H1 (cell line): Measurements from ENCODE around the gene NUP210. TPM values are rescaled to one million over a fixed set of nuclear protein-coding genes. Genes with fewer than 3 reads are reported as not detected.

ENCODE experiments used
- CTCF ChIA-PET: fragments of 300-600 bp; sonication (Branson Sonifier 250); formaldehyde crosslinking; loops from one replicate; lab custom pipeline; 2021; ENCODE audit not compliant: partially characterized antibody; lab: Charles Lee
- POLR2A ChIA-PET: fragments of 300-600 bp; sonication (Branson Sonifier 250); formaldehyde crosslinking; loops from one replicate; lab custom pipeline; 2021; ENCODE audit warnings: inconsistent platforms; ENCODE audit not compliant: partially characterized antibody; lab: Charles Lee
- DNase-seq, 2 experiments: peaks; one replicate each; pipeline versions ENCODE4 v3.0.0 to v3.0.0-alpha.2; 2010 to 2022; ENCODE audit warnings: low spot score in 2 of 2, low read depth in 1 of 2, mixed read lengths in 1 of 2
- FAIRE-seq: peaks from 2 replicates; lab custom pipeline; 2011; peaks lifted over from hg19 to GRCh38; lab: Jason Lieb, UNC
- H2AFZ ChIP-seq: 2 replicates; pipeline ENCODE4 v1.8.1; 2012; ENCODE audit warnings: low read length, inconsistent platforms
- H2AK5ac ChIP-seq: 2 replicates; pipeline ENCODE4 v1.6.1; 2013; ENCODE audit warnings: low read depth, low read length
- H2BK120ac ChIP-seq: replicated peaks from 2 replicates; pipeline ENCODE3; 2013; ENCODE audit warnings: low read depth, low read length, inconsistent platforms
- H2BK12ac ChIP-seq: 2 replicates; pipeline ENCODE4 v1.6.1; 2013; ENCODE audit warnings: low read depth, low read length
- H2BK15ac ChIP-seq: 2 replicates; pipeline ENCODE4 v1.6.1; 2013; ENCODE audit warnings: low read length
- H2BK20ac ChIP-seq: 2 replicates; pipeline ENCODE4 v1.6.1; 2013; ENCODE audit warnings: low read length
- H2BK5ac ChIP-seq: 2 replicates; pipeline ENCODE4 v1.6.1; 2013; ENCODE audit warnings: low read depth, low read length
- H3K14ac ChIP-seq: 2 replicates; pipeline ENCODE4 v1.6.1; 2013; ENCODE audit warnings: inconsistent platforms; ENCODE audit not compliant: insufficient read length
- H3K18ac ChIP-seq: 2 replicates; pipeline ENCODE4 v1.6.1; 2013; ENCODE audit warnings: low read length; ENCODE audit errors: extremely low read depth
- H3K23ac ChIP-seq: 2 replicates; pipeline ENCODE4 v1.6.1; 2013; ENCODE audit warnings: inconsistent platforms; ENCODE audit not compliant: insufficient read length
- H3K23me2 ChIP-seq: 2 replicates; pipeline ENCODE4 v1.6.1; 2013; ENCODE audit warnings: low read depth, low read length
- H3K27ac ChIP-seq: 2 replicates; pipeline ENCODE4 v1.6.1; 2011; ENCODE audit warnings: low read depth, low read length, inconsistent platforms
- H3K27me3 ChIP-seq, 4 experiments: replicated peaks in 1 of 4; 1 replicate in 1 of 4; 2 replicates in 3 of 4; pipeline versions ENCODE4 v1.6.1 to v1.8.1; 2011 to 2013; ENCODE audit warnings: low read length in 3 of 4, mild to moderate bottlenecking in 3 of 4, inconsistent platforms in 2 of 4, mixed read lengths in 2 of 4, moderate library complexity in 1 of 4; ENCODE audit not compliant: control insufficient read depth in 3 of 4, insufficient read depth in 3 of 4; ENCODE audit errors: extremely low read depth in 1 of 4
- H3K36me3 ChIP-seq, 4 experiments: 2 replicates each; pipeline versions ENCODE4 v1.6.1 to v1.8.1; 2011 to 2013; ENCODE audit warnings: mild to moderate bottlenecking in 4 of 4, low read length in 3 of 4, moderate library complexity in 2 of 4, control low read depth in 1 of 4, inconsistent platforms in 1 of 4; ENCODE audit not compliant: insufficient read depth in 4 of 4, control insufficient read depth in 2 of 4
- H3K4ac ChIP-seq: replicated peaks from 2 replicates; pipeline ENCODE3; 2013; ENCODE audit warnings: low read length, low read depth, mixed read lengths, inconsistent platforms; ENCODE audit not compliant: insufficient read length
- H3K4me1 ChIP-seq, 4 experiments: replicated peaks in 1 of 4; 1 replicate in 1 of 4; 2 replicates in 3 of 4; pipeline versions ENCODE4 v1.6.1 to v1.8.1; 2011 to 2013; ENCODE audit warnings: low read length in 3 of 4, inconsistent platforms in 2 of 4, mixed read lengths in 1 of 4; ENCODE audit not compliant: insufficient read depth in 4 of 4, control insufficient read depth in 3 of 4
- H3K4me2 ChIP-seq, 2 experiments: 2 replicates each; pipeline versions ENCODE4 v1.6.1 to v1.8.1; 2011 to 2013; ENCODE audit warnings: low read depth in 2 of 2, low read length in 2 of 2, control low read depth in 1 of 2, inconsistent platforms in 1 of 2, mild to moderate bottlenecking in 1 of 2; ENCODE audit not compliant: insufficient read depth in 1 of 2
- H3K4me3 ChIP-seq, 4 experiments: fragments of 200-600, 300-600 bp in 1 of 4; sonication (generic), shearing (Covaris generic), sonication (Bioruptor Twin) in 1 of 4; 2 replicates each; pipeline versions ENCODE4 v1.5.1 to v1.8.1; 2011 to 2016; ENCODE audit warnings: low read length in 4 of 4, low read depth in 3 of 4, control low read depth in 2 of 4, inconsistent platforms in 2 of 4, mild to moderate bottlenecking in 2 of 4, mixed read lengths in 1 of 4, moderate library complexity in 1 of 4; ENCODE audit not compliant: insufficient read depth in 2 of 4; ENCODE audit errors: extremely low read depth in 1 of 4
- H3K56ac ChIP-seq: replicated peaks from 2 replicates; pipeline ENCODE3; 2013; ENCODE audit warnings: low read depth, mild to moderate bottlenecking, mixed read lengths, low read length, inconsistent platforms; ENCODE audit not compliant: insufficient read length
- H3K79me1 ChIP-seq: 2 replicates; pipeline ENCODE4 v1.6.1; 2013; ENCODE audit warnings: low read depth, low read length, control low read depth
- H3K79me2 ChIP-seq, 2 experiments: 2 replicates each; pipeline versions ENCODE4 v1.6.1 to v1.8.1; 2012 to 2013; ENCODE audit warnings: low read length in 2 of 2, mild to moderate bottlenecking in 2 of 2, inconsistent platforms in 1 of 2; ENCODE audit not compliant: insufficient read depth in 2 of 2, control insufficient read depth in 1 of 2
- H3K9ac ChIP-seq, 4 experiments: replicated peaks in 1 of 4; 1 replicate in 1 of 4; 2 replicates in 3 of 4; pipeline versions ENCODE4 v1.6.1 to v1.8.1; 2011 to 2013; ENCODE audit warnings: low read depth in 3 of 4, low read length in 3 of 4, control low read depth in 2 of 4, mild to moderate bottlenecking in 2 of 4, moderate library complexity in 2 of 4, inconsistent platforms in 1 of 4; ENCODE audit errors: extremely low read depth in 1 of 4
- H3K9me3 ChIP-seq, 2 experiments: 2 replicates each; pipeline versions ENCODE4 v1.6.1 to v1.8.1; 2012 to 2013; ENCODE audit warnings: mild to moderate bottlenecking in 2 of 2, moderate library complexity in 2 of 2, control low read depth in 1 of 2, inconsistent platforms in 1 of 2, low read depth in 1 of 2, low read length in 1 of 2, mixed read lengths in 1 of 2; ENCODE audit not compliant: insufficient read depth in 2 of 2
- H4K20me1 ChIP-seq, 2 experiments: replicated peaks in 1 of 2; 2 replicates each; pipeline versions ENCODE3 to v1.8.1; 2011 to 2013; ENCODE audit warnings: inconsistent platforms in 2 of 2, low read length in 2 of 2, mild to moderate bottlenecking in 1 of 2; ENCODE audit not compliant: insufficient read depth in 2 of 2, control insufficient read depth in 1 of 2
- H4K5ac ChIP-seq: 2 replicates; pipeline ENCODE4 v1.6.1; 2013; ENCODE audit warnings: low read length, low read depth, mixed read lengths, inconsistent platforms; ENCODE audit not compliant: insufficient read length
- H4K8ac ChIP-seq: 2 replicates; pipeline ENCODE4 v1.8.0; 2013; ENCODE audit warnings: mild to moderate bottlenecking, moderate library complexity, low read length, inconsistent platforms; ENCODE audit not compliant: insufficient read depth; ENCODE audit errors: extremely low read depth
- H4K91ac ChIP-seq: replicated peaks from 2 replicates; pipeline ENCODE3; 2013; ENCODE audit warnings: low read length, mixed read lengths, inconsistent platforms; ENCODE audit not compliant: insufficient read length
- ATF2 ChIP-seq: IDR thresholded peaks from 2 replicates; pipeline ENCODE4 v1.6.1; 2012; ENCODE audit warnings: low read length, inconsistent platforms
- BACH1 ChIP-seq: IDR thresholded peaks from 2 replicates; pipeline ENCODE4 v1.6.1; 2012; ENCODE audit warnings: low read length, improper control_type of control experiment
- CTCF ChIP-seq, 3 experiments: IDR thresholded peaks; 1 replicate in 2 of 3; 2 replicates in 1 of 3; pipeline versions ENCODE4 v1.5.1 to v1.6.1; 2011; ENCODE audit warnings: low read length in 3 of 3, mild to moderate bottlenecking in 3 of 3, inconsistent platforms in 2 of 3, low read depth in 1 of 3, moderate library complexity in 1 of 3; ENCODE audit not compliant: insufficient read depth in 1 of 3; ENCODE audit errors: control extremely low read depth in 1 of 3
- JUND ChIP-seq: IDR thresholded peaks from 2 replicates; pipeline ENCODE4 v1.6.1; 2011; ENCODE audit warnings: mild to moderate bottlenecking, improper control_type of control experiment, low read length
- KDM4A ChIP-seq: IDR thresholded peaks from one replicate; pipeline ENCODE4 v1.7.1; 2012; ENCODE audit warnings: low read depth, mild to moderate bottlenecking, moderate library complexity, low read length, inconsistent platforms; ENCODE audit not compliant: severe bottlenecking
- RBBP5 ChIP-seq: IDR thresholded peaks from 2 replicates; pipeline ENCODE4 v1.7.1; 2012; ENCODE audit warnings: low read depth, mild to moderate bottlenecking, inconsistent platforms, low read length, moderate library complexity, borderline replicate concordance
- RFX5 ChIP-seq: IDR thresholded peaks from 2 replicates; pipeline ENCODE4 v1.6.1; 2011; ENCODE audit warnings: low read depth, low read length, improper control_type of control experiment, borderline replicate concordance
- SP2 ChIP-seq: IDR thresholded peaks from 2 replicates; pipeline ENCODE4 v1.6.1; 2012; ENCODE audit warnings: mild to moderate bottlenecking, low read length, inconsistent platforms
- WGBS, 2 experiments: shearing (Covaris generic) in 1 of 2; methylation state at CpG; one replicate each; pipeline versions ENCODE4 v1.1.6 to v1.1.7; 2013 to 2015; ENCODE audit warnings: low lambda C conversion rate in 2 of 2, mixed read lengths in 2 of 2, inconsistent platforms in 1 of 2, low coverage in 1 of 2, missing lambda C conversion rate in 1 of 2; ENCODE audit not compliant: insufficient replicate concordance in 2 of 2, insufficient coverage in 1 of 2, insufficient read length in 1 of 2; ENCODE audit errors: extremely low coverage in 1 of 2, missing lambda C conversion rate in 1 of 2; 5-methylcytosine and 5-hydroxymethylcytosine counted together
- polyA plus RNA-seq, 7 experiments: library from polyadenylated mRNA; depleted of rRNA in 3 of 7; stranded (reverse) in 5 of 7; unstranded in 2 of 7; fragments of >200 nt in 5 of 7; fragments of 200-250 nt in 2 of 7; gene quantifications; 1 replicate in 5 of 7; 2 replicates in 1 of 7; 4 replicates in 1 of 7; pipeline versions ENCODE4 v1.2.1 to v1.2.3, GENCODE V29; 2011 to 2013; ENCODE audit warnings: missing spikeins in 2 of 7, mixed read lengths in 2 of 7
- total RNA-seq: library from RNA; stranded (reverse); fragmentation: NEBNext Ultra II Directional; extraction: Animal tissue kit (Norgen Biotek cat#: 25700); gene quantifications from 2 replicates; pipeline ENCODE4 v1.2.1, GENCODE V29; 2021

Gene NUP210
- total and polyA plus RNA-seq, 2 of the 8 experiments (the other 6 are each of a cell fraction or from before 2014, with no cell fraction given): 51.0 to 53.7 TPM

GRCh38 chr3:13424865-13425617, 4.9 kb upstream of the NUP210 start:
- H2BK20ac ChIP-seq: no peak overlapping the region
- POLR2A ChIA-PET: interaction anchor here (1.5 kb wide), 2 partner anchors 9 to 12 kb away, joined by 3 read pairs; no protein-coding TSS in a partner anchor
- H3K4me1 ChIP-seq: peaks cover 7 to 11% (median 9%) of the 10 kb centered on the region in 4 experiments
- no peak overlapping the region for H3K4ac ChIP-seq
- H2BK120ac ChIP-seq: no peak overlapping the region
- CTCF ChIA-PET: interaction anchor here (0.8 to 2.7 kb wide), 5 partner anchors 9 to 77 kb away, joined by 3 to 14 read pairs (median 5); no protein-coding TSS in a partner anchor
- H2AFZ ChIP-seq: no peak overlapping the region
- H3K27ac ChIP-seq: no peak overlapping the region
- no peak overlapping the region for H2BK5ac ChIP-seq
- H4K91ac ChIP-seq: no peak overlapping the region
- H3K18ac ChIP-seq: no peak overlapping the region; the same call in 1 of the 2 replicates
- H4K8ac ChIP-seq: no peak overlapping the region
- no peak overlapping the region for H2BK15ac ChIP-seq
- no peaks in the 10 kb centered on the region for H4K20me1 ChIP-seq
- no peak overlapping the region for H4K5ac ChIP-seq
- FAIRE-seq: no peak
- no peak overlapping the region for H3K56ac ChIP-seq
- H3K9ac ChIP-seq: no peak overlapping the region
- no peak overlapping the region for H3K4me3 ChIP-seq
- 82% methylated on average over 4 of the region's 4 CpGs; no CpG with 5 or more reads in 1 of the 2 experiments for WGBS, 2 experiments
- H3K79me2 ChIP-seq: no peaks in the 10 kb centered on the region
- H3K23me2 ChIP-seq: peaks cover 4% of the 10 kb centered on the region; the same call in 1 of the 2 replicates
- H3K9me3 ChIP-seq: no peaks in the 10 kb centered on the region
- no peak overlapping the region for H3K14ac ChIP-seq
- H3K27me3 ChIP-seq: peaks cover 0 to 3% (median 0%) of the 10 kb centered on the region in 4 experiments; a peak in 3 of 7 replicates
- H2AK5ac ChIP-seq: no peak overlapping the region
- no peak overlapping the region for H3K23ac ChIP-seq
- H3K4me2 ChIP-seq: no peak overlapping the region
- no peak overlapping the region for H2BK12ac ChIP-seq
- DNase-seq: no peak
- H3K79me1 ChIP-seq: no peaks in the 10 kb centered on the region
- H3K36me3 ChIP-seq: no peaks in the 10 kb centered on the region
- TF ChIP-seq KDM4A (no peak), RBBP5 (no peak), RFX5 (no peak), JUND (no peak), BACH1 (no peak), CTCF (IDR thresholded peaks at IDR 0.05; ENCODE audit: control extremely low read depth in 1 of 3, insufficient read depth in 1 of 3, low read depth in 1 of 3, low read length in 3 of 3) (no peak), SP2 (no peak), ATF2 (no peak)
